Smooth muscle cell (in vitro differentiated cells): ENCODE results near the gene TSHZ1. TPM values are rescaled to one million over a fixed set of nuclear protein-coding genes. Genes with fewer than 3 reads are reported as not detected.

Experiments used
- DNase-seq: peaks from one replicate; lab custom pipeline; 2025; ENCODE audit not compliant: unreplicated experiment; lab: John Stamatoyannopoulos, UW
- H2AFZ ChIP-seq: fragments of 200-600 bp; sonication (generic); 2 replicates; pipeline ENCODE4 v1.6.0; 2016; ENCODE audit warnings: antibody characterized with exemption, low read depth, mild to moderate bottlenecking
- H3F3A ChIP-seq: fragments of 200-600 bp; sonication (generic); 2 replicates; pipeline ENCODE4 v1.6.0; 2017; ENCODE audit warnings: antibody characterized with exemption, low read depth
- H3K27ac ChIP-seq: fragments of 200-600 bp; sonication (generic); 2 replicates; pipeline ENCODE4 v1.5.1; 2016; ENCODE audit warnings: low read depth, mild to moderate bottlenecking
- H3K27me3 ChIP-seq: fragments of 200-600 bp; sonication (generic); 2 replicates; pipeline ENCODE4 v1.6.1; 2016; ENCODE audit warnings: low read depth, mild to moderate bottlenecking
- H3K36me3 ChIP-seq: fragments of 200-600 bp; sonication (generic); 2 replicates; pipeline ENCODE4 v1.5.1; 2016; ENCODE audit warnings: low read depth
- H3K4me1 ChIP-seq: fragments of 200-600 bp; sonication (generic); 2 replicates; pipeline ENCODE4 v1.5.1; 2016; ENCODE audit warnings: low read depth
- H3K4me2 ChIP-seq: fragments of 200-600 bp; sonication (generic); 2 replicates; pipeline ENCODE4 v1.6.0; 2016; ENCODE audit warnings: mild to moderate bottlenecking
- H3K4me3 ChIP-seq: fragments of 200-600 bp; sonication (generic); 2 replicates; pipeline ENCODE4 v1.5.1; 2016; ENCODE audit warnings: mild to moderate bottlenecking
- H3K79me2 ChIP-seq: fragments of 200-600 bp; sonication (generic); 2 replicates; pipeline ENCODE4 v1.6.0; 2016; ENCODE audit warnings: low read depth, mild to moderate bottlenecking
- H3K9ac ChIP-seq: fragments of 200-600 bp; sonication (generic); 2 replicates; pipeline ENCODE4 v1.6.0; 2016; ENCODE audit warnings: low read depth
- H3K9me3 ChIP-seq: fragments of 200-600 bp; sonication (generic); replicated peaks from 2 replicates; pipeline ENCODE4 v1.5.1; 2016; ENCODE audit warnings: low read depth
- H4K20me1 ChIP-seq: fragments of 200-600 bp; sonication (generic); 2 replicates; pipeline ENCODE4 v1.6.0; 2016; ENCODE audit warnings: low read depth
- WGBS: methylation state at CpG from one replicate; pipeline ENCODE4 v1.1.7; 2016; ENCODE audit warnings: low lambda C conversion rate; 5-methylcytosine and 5-hydroxymethylcytosine counted together
- polyA plus RNA-seq: library from polyadenylated mRNA; unstranded; fragments of >200 nt; fragmentation: Nextera tagmentation; extraction: Ambion mirVana; gene quantifications from 2 replicates; pipeline ENCODE4 v1.2.1, GENCODE V29; 2016
- total RNA-seq: library from RNA; depleted of rRNA; stranded (reverse); fragments of >200 nt; gene quantifications from 2 replicates; pipeline ENCODE4 v1.2.3, GENCODE V29; 2014
- TF ChIP-seq, protein P1 (sequence below): fragments of 200-600 bp; sonication (generic); IDR thresholded peaks from 2 replicates; pipeline ENCODE4 v1.5.1; 2017; ENCODE audit warnings: borderline replicate concordance, mild to moderate bottlenecking, antibody characterized with exemption; ENCODE audit not compliant: insufficient read depth, poor library complexity, severe bottlenecking

TSHZ1 gene
- total and polyA plus RNA-seq, 2 experiments from 2014 or later = 21.3 to 26.1 TPM

DNA sequence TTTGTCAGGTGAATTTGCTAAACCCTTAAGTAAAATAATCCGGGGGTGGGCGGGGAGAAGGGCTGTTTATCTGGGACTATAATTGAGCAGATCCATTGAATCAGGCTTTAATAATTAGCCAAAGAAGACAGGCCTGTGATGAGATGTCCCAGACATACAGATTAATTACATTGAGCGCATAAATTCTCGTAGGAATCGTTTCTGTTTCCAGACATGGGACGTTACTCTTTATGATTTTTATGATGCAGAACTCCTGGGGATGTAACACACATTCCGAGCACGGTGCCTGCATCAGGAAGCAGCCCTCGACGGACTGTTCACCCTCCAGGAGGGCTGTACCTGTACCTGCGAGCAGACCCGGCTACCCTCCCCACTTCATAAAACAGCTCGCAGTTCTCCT, 128.0 kb downstream of the TSHZ1 start:
- Histone ChIP-seq H3F3A (no peaks in the 10 kb centered on the region), H3K27me3 (no peaks in the 10 kb centered on the region), H3K4me1 (no peaks in the 10 kb centered on the region), H3K4me3 (no peak overlapping the region), H3K9ac (no peak overlapping the region), H4K20me1 (no peaks in the 10 kb centered on the region), H3K79me2 (no peaks in the 10 kb centered on the region), H2AFZ (no peak overlapping the region), H3K9me3 (no peaks in the 10 kb centered on the region), H3K27ac (no peak overlapping the region), H3K36me3 (no peaks in the 10 kb centered on the region), H3K4me2 (no peak overlapping the region)
- no peak for DNase-seq
- 91% methylated on average over 13 of the region's 13 CpGs for WGBS
- TF ChIP-seq, protein P1, sequence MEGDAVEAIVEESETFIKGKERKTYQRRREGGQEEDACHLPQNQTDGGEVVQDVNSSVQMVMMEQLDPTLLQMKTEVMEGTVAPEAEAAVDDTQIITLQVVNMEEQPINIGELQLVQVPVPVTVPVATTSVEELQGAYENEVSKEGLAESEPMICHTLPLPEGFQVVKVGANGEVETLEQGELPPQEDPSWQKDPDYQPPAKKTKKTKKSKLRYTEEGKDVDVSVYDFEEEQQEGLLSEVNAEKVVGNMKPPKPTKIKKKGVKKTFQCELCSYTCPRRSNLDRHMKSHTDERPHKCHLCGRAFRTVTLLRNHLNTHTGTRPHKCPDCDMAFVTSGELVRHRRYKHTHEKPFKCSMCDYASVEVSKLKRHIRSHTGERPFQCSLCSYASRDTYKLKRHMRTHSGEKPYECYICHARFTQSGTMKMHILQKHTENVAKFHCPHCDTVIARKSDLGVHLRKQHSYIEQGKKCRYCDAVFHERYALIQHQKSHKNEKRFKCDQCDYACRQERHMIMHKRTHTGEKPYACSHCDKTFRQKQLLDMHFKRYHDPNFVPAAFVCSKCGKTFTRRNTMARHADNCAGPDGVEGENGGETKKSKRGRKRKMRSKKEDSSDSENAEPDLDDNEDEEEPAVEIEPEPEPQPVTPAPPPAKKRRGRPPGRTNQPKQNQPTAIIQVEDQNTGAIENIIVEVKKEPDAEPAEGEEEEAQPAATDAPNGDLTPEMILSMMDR = no peak

Other genes with a start within 250 kb of the TSHZ1 start
- gene PTGR3, start 1.7 kb upstream of the TSHZ1 start, total RNA-seq = 32.9 and 35.0 TPM in 2 replicates
- gene PTGR3, start 1.7 kb upstream of the TSHZ1 start, polyA plus RNA-seq = 29.6 and 29.7 TPM in 2 replicates
- not detected in 2 replicates for gene SMIM21, start 216.9 kb downstream of the TSHZ1 start, total RNA-seq
- gene SMIM21, start 216.9 kb downstream of the TSHZ1 start, polyA plus RNA-seq = not detected in 2 replicates